ENCODE results near the gene CLEC2B.
"Not testable (repeated sequence)": the region's sequence is repeated elsewhere in the genome, so short reads cannot be mapped to it uniquely, and the experiment has no call there.

Gene CLEC2B

DNA sequence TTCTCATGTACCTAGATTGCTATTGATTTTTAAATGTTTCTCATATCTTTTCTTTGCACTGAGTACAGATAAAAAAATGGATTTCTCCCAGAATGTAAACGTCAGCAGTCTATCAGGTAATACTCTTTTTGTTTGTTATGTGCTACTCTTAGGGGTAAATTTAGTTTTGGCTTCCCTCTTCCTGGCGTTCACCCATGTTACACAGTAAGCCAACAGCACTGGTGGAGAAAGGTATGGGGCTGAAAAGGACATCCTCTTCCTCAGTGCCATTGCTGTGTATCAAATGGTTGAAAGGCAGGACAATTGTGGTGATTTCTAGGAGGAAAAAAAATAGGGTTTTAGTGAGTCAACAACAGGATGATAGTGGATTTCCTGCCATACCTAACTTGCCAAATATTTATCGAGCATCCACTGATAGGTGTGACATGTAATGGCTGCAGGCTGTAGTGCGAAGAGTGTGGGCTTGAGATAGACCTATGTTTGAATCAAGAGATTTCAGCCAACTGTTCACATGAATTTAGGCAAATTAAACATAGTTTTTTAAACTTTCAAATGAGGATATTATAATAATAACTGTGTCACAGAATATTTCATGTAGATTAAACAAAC lies 19.6 kb upstream of the CLEC2B start:
- H3K4me3 ChIP-seq: no peak overlapping the region
- H3K27me3 ChIP-seq (ENCODE audit: low read depth): no peaks in the 10 kb centered on the region
- in situ Hi-C loops (cut with MboI; ENCODE audit: low sequenced_read_pairs): no loop called here
- DNase-seq (ENCODE audit: low spot score in 2 of 2): no peak
- H3K36me3 ChIP-seq (replicated peaks): no peaks in the 10 kb centered on the region
- no peaks in the 10 kb centered on the region for H3K9me3 ChIP-seq
- H3K4me1 ChIP-seq: no peaks in the 10 kb centered on the region

DNA sequence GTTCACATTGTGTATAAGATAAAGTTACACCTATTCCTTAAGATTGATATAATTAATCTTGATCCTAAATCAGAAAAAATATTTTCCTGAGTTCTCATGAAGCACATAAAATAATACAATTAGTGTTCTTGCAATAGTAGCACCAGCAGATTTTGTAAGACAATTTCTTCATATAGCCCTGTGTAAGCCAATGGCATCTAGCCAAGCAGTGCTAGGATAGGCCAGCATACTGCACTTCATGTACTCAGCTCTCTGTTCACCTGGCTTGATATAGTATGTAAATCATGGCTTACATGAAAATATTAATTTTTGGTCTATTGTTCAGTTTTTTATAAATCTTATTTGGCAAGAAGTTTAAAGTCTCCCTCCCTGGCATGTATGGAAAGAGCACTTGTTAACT lies 14.0 kb upstream of the CLEC2B start:
- no peak for DNase-seq (ENCODE audit: low spot score in 2 of 2)
- Histone ChIP-seq H3K9me3 (no peaks in the 10 kb centered on the region), H3K4me1 (peaks cover 18% of the 10 kb centered on the region), H3K27me3 (ENCODE audit: low read depth) (no peaks in the 10 kb centered on the region), H3K4me3 (no peak overlapping the region), H3K36me3 (replicated peaks) (no peaks in the 10 kb centered on the region)
- in situ Hi-C loops (cut with MboI; ENCODE audit: low sequenced_read_pairs): no loop called here

DNA sequence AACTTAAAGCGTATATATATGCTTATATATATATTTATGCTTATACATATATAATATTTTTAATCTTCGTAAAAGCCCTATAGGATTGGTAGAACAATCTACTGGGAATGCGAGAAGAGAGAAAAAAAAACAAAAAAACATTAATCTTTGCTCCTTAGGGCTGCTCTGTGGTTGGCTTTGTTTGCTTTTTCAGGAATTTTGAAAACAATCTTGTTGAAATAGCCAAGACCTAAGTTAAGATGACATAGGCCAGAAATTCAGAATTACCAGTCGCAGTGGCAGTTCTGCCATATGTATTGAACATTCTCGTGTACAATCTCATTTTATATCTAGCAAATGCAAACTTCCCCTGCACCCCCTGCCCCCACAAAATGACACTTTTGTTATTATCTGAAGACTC lies 12.8 kb upstream of the CLEC2B start:
- no peak for DNase-seq (ENCODE audit: low spot score in 2 of 2)
- Histone ChIP-seq H3K4me3 (no peak overlapping the region), H3K36me3 (replicated peaks) (no peaks in the 10 kb centered on the region), H3K4me1 (peaks cover 18% of the 10 kb centered on the region), H3K9me3 (no peaks in the 10 kb centered on the region), H3K27me3 (ENCODE audit: low read depth) (no peaks in the 10 kb centered on the region)
- in situ Hi-C loops (cut with MboI; ENCODE audit: low sequenced_read_pairs): no loop called here

GRCh38 chr12:9881246-9881645 lies 12.1 kb upstream of the CLEC2B start, which contains the start of gene KLRF2:
KLRF2 (plus strand) TSS chr12:9881489; CDS start chr12:9881596, 107 bp downstream.
- peaks cover 18% of the 10 kb centered on the region for H3K4me1 ChIP-seq
- H3K9me3 ChIP-seq: no peaks in the 10 kb centered on the region
- DNase-seq (ENCODE audit: low spot score in 2 of 2): no peak
- no peaks in the 10 kb centered on the region for H3K36me3 ChIP-seq (replicated peaks)
- in situ Hi-C loops (cut with MboI; ENCODE audit: low sequenced_read_pairs): no loop called here
- H3K27me3 ChIP-seq (ENCODE audit: low read depth): no peaks in the 10 kb centered on the region
- no peak within 1 kb of the TSS for H3K4me3 ChIP-seq

DNA sequence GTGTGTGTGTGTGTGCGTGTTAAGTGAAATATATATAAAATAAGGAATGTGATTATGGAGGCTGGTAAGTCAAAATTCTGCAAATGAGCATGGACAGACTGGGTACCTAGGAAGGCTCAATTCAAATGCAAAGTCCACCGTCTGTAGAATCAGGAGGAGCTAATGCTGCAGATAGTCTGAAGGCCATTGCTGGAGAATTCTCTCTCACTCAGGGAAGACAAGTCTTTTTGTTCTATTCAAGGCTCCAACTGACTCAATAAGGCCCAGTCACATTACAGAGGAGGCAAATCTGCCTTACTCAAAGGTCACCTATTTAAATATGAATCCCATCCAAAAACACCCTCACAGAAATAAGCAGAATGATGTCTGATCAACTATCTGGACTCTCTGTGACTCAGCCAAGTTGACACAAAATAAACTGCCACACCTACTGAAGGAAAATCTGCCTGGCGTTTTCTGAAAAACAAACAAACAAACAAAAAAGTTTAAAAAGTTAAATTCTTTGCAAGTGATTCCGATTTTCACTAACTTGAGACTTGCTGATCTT lies 11.5 kb upstream of the CLEC2B start:
- in situ Hi-C loops (cut with MboI; ENCODE audit: low sequenced_read_pairs): no loop called here
- H3K9me3 ChIP-seq: no peaks in the 10 kb centered on the region
- H3K36me3 ChIP-seq (replicated peaks): no peaks in the 10 kb centered on the region
- peak; percentile 39 to 87 for DNase-seq (ENCODE audit: low spot score in 2 of 2)
- peaks cover 18% of the 10 kb centered on the region for H3K4me1 ChIP-seq
- no peak overlapping the region for H3K4me3 ChIP-seq
- H3K27me3 ChIP-seq (ENCODE audit: low read depth): no peaks in the 10 kb centered on the region

DNA sequence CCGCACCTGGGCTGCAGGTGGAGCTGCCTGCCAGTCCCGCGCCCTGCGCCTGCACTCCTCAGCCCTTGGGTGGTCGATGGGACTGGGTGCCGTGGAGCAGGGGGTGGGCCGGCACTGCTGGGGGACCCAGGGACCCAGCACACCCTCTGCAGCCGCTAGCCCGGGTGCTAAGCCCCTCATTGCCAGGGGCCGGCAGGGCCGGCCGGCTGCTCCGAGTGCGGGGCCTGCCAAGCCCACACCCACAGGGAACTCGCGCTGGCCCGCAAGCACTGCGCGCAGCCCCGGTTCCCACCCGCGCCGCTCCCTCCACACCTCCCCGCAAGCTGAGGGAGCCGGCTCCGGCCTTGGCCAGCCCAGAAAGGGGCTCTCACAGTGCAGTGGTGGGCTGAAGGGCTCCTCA lies 7.0 kb upstream of the CLEC2B start:
- H3K9me3 ChIP-seq; H3K36me3 ChIP-seq (replicated peaks); in situ Hi-C loops (cut with MboI; ENCODE audit: low sequenced_read_pairs); H3K27me3 ChIP-seq (ENCODE audit: low read depth); DNase-seq (ENCODE audit: low spot score in 2 of 2); H3K4me3 ChIP-seq: not testable (repeated sequence)
- peaks cover 36% of the 10 kb centered on the region for H3K4me1 ChIP-seq

DNA sequence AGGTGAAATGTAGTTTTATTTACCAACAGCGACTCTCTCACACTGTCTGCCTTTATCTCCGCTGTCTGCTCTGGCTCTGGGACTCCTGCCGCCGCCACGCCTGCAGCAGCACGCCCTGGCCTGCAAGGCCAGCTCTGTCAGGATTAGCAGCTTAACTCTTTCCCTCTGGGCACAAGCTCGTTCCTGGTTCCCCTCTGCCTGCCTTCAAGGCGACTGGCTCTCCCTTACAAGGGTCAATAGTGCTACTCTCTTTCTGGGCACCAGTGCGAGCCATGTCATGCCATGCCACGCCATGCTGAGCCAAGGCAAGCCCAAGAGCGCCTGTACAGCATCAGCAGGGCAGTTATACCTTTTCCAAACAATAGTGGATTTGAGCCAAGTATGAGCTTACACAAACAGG lies 3.6 kb upstream of the CLEC2B start:
- Histone ChIP-seq H3K36me3 (replicated peaks) (no peaks in the 10 kb centered on the region), H3K4me1 (peaks cover 45% of the 10 kb centered on the region), H3K9me3 (no peaks in the 10 kb centered on the region), H3K27me3 (ENCODE audit: low read depth) (no peaks in the 10 kb centered on the region), H3K4me3 (no peak overlapping the region)
- in situ Hi-C loops (cut with MboI; ENCODE audit: low sequenced_read_pairs): no loop called here
- DNase-seq (ENCODE audit: low spot score in 2 of 2): peak; percentile 20 to 61

- peaks cover 50% of the 10 kb centered on the region for H3K4me1 ChIP-seq
- H3K4me3 ChIP-seq: no peak overlapping the region
- in situ Hi-C loops (cut with MboI; ENCODE audit: low sequenced_read_pairs): no loop called here
- H3K36me3 ChIP-seq (replicated peaks): no peaks in the 10 kb centered on the region
- no peak for DNase-seq (ENCODE audit: low spot score in 2 of 2)
- no peaks in the 10 kb centered on the region for H3K9me3 ChIP-seq
- H3K27me3 ChIP-seq (ENCODE audit: low read depth): no peaks in the 10 kb centered on the region
Observed at GRCh38 chr12:9872162-9872561, 3.0 kb upstream of the CLEC2B start.

DNA sequence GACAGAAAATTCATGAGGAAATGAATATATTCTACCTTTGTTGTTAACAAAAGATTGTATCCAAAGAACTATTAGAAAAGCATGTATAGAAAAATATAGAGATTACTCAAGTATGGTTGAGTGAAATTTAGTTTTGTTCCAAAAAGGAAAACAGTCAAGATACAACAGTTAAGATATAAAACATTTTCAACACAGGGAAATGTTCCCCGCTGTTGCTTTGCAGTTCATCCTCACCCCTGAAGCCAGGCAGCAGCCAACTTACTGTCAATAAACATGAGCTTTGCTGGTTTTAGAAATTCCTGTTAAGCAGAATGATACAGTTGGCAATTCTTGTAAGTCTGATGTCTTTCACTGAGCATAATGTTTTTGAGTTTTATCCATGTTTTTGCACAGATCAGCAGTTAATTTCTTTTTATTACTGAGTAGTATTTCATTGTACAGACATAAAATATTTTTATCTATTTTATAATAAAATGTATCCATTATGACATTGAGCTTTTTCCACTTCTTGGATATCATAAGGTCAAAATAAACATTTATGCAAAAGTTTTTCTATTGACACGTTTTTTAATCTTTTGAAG lies 1.2 kb upstream of the CLEC2B start:
- DNase-seq (ENCODE audit: low spot score in 2 of 2): peak in 1 of 2 experiments; percentile 15
- H3K4me1 ChIP-seq: peaks cover 68% of the 10 kb centered on the region
- no peaks in the 10 kb centered on the region for H3K36me3 ChIP-seq (replicated peaks)
- no peaks in the 10 kb centered on the region for H3K9me3 ChIP-seq
- H3K4me3 ChIP-seq: no peak overlapping the region
- in situ Hi-C loops (cut with MboI; ENCODE audit: low sequenced_read_pairs): no loop called here
- H3K27me3 ChIP-seq (ENCODE audit: low read depth): no peaks in the 10 kb centered on the region

- Histone ChIP-seq H3K4me3 (peak overlapping the region; percentile 30), H3K36me3 (replicated peaks) (no peaks in the 10 kb centered on the region), H3K4me1 (peaks cover 76% of the 10 kb centered on the region), H3K9me3 (no peaks in the 10 kb centered on the region), H3K27me3 (ENCODE audit: low read depth) (no peaks in the 10 kb centered on the region)
- in situ Hi-C loops (cut with MboI; ENCODE audit: low sequenced_read_pairs): no loop called here
- peak in 1 of 2 experiments; percentile 99 for DNase-seq (ENCODE audit: low spot score in 2 of 2)
Observed at GRCh38 chr12:9868951-9869306, 225 bp downstream of the CLEC2B start.

DNA sequence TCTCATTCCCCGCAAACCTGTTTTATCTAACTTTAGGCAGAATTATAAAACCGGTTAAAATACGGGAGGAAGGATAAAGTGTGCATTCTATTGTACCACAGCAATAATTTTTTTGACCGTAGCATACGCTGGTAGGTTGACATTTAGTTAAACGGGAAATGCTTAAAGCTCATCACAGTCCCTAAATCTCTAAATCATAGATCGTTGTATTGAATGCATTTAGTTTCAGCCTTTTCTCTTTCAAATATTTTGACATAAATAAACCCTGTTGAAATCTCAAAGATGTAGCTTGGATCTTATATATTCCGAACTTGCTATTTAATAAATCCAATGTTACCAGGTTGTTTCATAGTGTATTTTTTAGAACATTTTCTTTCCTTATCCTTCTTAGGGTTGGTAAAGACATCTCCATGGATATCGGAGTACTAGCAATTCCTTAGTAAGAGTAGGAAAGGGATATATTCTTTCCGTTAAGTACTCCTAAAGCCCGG lies 798 bp downstream of the CLEC2B start:
- peak in 1 of 2 experiments; percentile 90 for DNase-seq (ENCODE audit: low spot score in 2 of 2)
- H3K27me3 ChIP-seq (ENCODE audit: low read depth): no peaks in the 10 kb centered on the region
- in situ Hi-C loops (cut with MboI; ENCODE audit: low sequenced_read_pairs): no loop called here
- H3K4me1 ChIP-seq: peaks cover 73% of the 10 kb centered on the region
- H3K4me3 ChIP-seq: peak overlapping the region; percentile 30
- H3K9me3 ChIP-seq: no peaks in the 10 kb centered on the region
- H3K36me3 ChIP-seq (replicated peaks): no peaks in the 10 kb centered on the region; the same call in 1 of the 2 replicates

DNA sequence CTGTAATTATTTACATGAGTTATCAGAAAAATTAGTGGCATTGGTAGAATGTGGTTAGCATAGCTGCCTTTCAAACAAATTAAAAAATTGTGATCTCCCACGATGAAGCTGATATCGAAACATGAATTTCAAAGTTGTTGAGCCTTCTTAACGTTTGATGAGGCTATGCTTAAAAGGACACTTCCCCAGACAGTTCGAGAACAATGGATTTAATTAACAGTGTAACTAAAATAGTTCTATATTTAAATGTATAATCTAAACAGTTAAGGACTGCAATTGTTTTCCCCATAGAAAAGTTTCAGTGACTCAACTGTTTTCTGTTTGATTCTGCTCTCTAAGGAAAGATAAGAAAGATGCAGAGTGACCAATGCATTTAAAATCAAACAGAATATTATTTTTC lies 1.6 kb downstream of the CLEC2B start:
- peak in 1 of 2 experiments; percentile 26 for DNase-seq (ENCODE audit: low spot score in 2 of 2)
- Histone ChIP-seq H3K36me3 (replicated peaks) (no peaks in the 10 kb centered on the region; the same call in 1 of the 2 replicates), H3K4me1 (peaks cover 65% of the 10 kb centered on the region), H3K9me3 (no peaks in the 10 kb centered on the region), H3K4me3 (peak overlapping the region; percentile 30), H3K27me3 (ENCODE audit: low read depth) (no peaks in the 10 kb centered on the region)
- in situ Hi-C loops (cut with MboI; ENCODE audit: low sequenced_read_pairs): no loop called here

DNA sequence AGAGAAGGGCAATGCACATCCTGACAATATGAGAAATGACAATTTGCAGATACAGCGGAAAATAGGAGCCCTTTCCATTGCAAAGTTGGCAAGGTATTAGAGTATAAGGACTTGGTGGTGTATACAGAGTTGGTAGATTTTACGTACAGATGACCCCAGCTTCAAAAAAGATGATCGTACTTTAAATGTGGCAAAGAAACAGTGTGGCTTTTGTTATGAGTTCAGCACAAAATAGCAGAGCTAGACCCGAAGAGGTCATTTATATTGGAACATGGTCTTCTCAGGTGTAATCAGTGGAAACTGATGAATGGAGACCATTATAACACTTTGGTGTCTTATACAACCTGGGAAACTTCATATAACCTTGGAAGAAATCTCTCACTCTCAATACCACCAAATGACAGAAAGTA lies 2.3 kb downstream of the CLEC2B start:
- DNase-seq (ENCODE audit: low spot score in 2 of 2): peak in 1 of 2 experiments; percentile 44
- H3K27me3 ChIP-seq (ENCODE audit: low read depth): no peaks in the 10 kb centered on the region
- H3K4me3 ChIP-seq: peak overlapping the region; percentile 30
- no peaks in the 10 kb centered on the region for H3K9me3 ChIP-seq
- H3K36me3 ChIP-seq (replicated peaks): no peaks in the 10 kb centered on the region; the same call in 1 of the 2 replicates
- peaks cover 58% of the 10 kb centered on the region for H3K4me1 ChIP-seq
- in situ Hi-C loops (cut with MboI; ENCODE audit: low sequenced_read_pairs): no loop called here

DNA sequence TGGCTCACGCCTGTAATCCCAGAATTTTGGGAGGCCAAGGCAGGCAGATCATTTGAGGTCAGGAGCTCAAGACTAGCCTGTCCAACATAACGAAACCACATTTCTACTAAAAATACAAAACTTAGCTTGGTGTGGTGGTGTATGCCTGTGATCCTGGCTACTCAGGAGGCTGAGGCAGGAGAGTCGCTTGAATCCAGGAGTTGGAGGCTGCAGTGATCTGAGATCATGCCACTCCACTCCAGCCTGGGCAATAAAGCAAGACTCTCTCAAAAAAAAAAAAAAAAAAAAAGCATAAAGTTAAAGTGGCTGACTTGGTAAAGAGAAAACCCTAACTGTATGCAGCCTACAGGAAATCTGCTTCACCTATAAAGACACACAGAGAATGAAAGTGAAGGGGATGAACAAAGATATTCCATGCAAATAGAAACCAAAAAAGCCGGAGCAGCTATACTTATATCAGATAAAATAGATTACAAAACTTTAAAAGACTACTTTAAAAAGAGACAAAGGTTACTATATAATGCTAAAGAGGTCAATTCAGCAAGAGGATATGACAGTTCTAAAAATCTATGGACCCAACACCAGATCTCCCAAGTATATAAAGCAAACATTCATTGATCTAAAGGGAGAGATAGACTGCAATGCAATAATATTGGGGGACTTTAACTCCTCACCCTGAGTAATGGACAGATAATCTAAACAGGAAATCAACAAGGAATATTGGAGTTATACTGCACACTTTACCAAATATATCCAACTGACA lies 4.1 kb downstream of the CLEC2B start:
- Histone ChIP-seq H3K4me1 (peaks cover 41% of the 10 kb centered on the region), H3K4me3 (no peak overlapping the region), H3K36me3 (replicated peaks) (no peaks in the 10 kb centered on the region; the same call in 1 of the 2 replicates), H3K27me3 (ENCODE audit: low read depth) (no peaks in the 10 kb centered on the region), H3K9me3 (no peaks in the 10 kb centered on the region)
- DNase-seq (ENCODE audit: low spot score in 2 of 2): no peak
- in situ Hi-C loops (cut with MboI; ENCODE audit: low sequenced_read_pairs): no loop called here
